Calu3 (cell line): Measurements from ENCODE around the gene POLG2. TPM values are rescaled to one million over a fixed set of nuclear protein-coding genes. Genes with fewer than 3 reads are reported as not detected.

Experiments
- BruUV-seq: library from RNA; stranded (reverse); fragments of 400-500 nt; replicated peaks from 2 replicates; lab custom pipeline; 2021; lab: Mats Ljungman, UMichigan
- CTCF ChIA-PET: fragments of 300-600 bp; sonication (Branson Sonifier 250); formaldehyde crosslinking; loops from one replicate; lab custom pipeline; 2022; ENCODE audit warnings: antibody characterized with exemption; lab: Charles Lee
- DNase-seq: peaks from one replicate; pipeline ENCODE4 v3.0.0; 2022
- H3K27ac Mint-ChIP-seq: one replicate; pipeline ENCODE4 v1.8.0; 2022; ENCODE audit warnings: mixed read lengths; ENCODE audit not compliant: unreplicated experiment
- H3K27me3 Mint-ChIP-seq: one replicate; pipeline ENCODE4 v1.8.0; 2022; ENCODE audit warnings: mixed read lengths; ENCODE audit not compliant: unreplicated experiment
- H3K36me3 Mint-ChIP-seq: one replicate; pipeline ENCODE4 v1.8.0; 2022; ENCODE audit warnings: mild to moderate bottlenecking, moderate library complexity, mixed read lengths; ENCODE audit not compliant: insufficient read depth, unreplicated experiment
- H3K4me1 Mint-ChIP-seq: one replicate; pipeline ENCODE4 v1.8.0; 2022; ENCODE audit warnings: mild to moderate bottlenecking, low read depth, mixed read lengths; ENCODE audit not compliant: unreplicated experiment
- H3K4me3 Mint-ChIP-seq: one replicate; pipeline ENCODE4 v1.8.0; 2022; ENCODE audit warnings: mild to moderate bottlenecking, low read depth, moderate library complexity, mixed read lengths; ENCODE audit not compliant: unreplicated experiment
- H3K9me3 Mint-ChIP-seq: one replicate; pipeline ENCODE4 v1.8.0; 2022; ENCODE audit warnings: low read depth, mixed read lengths; ENCODE audit not compliant: unreplicated experiment
- CTCF ChIP-seq: fragments of 200-600 bp; IDR thresholded peaks from one replicate; pipeline ENCODE4 v1.8.0; 2022; ENCODE audit warnings: antibody characterized with exemption; ENCODE audit not compliant: unreplicated experiment
- intact Hi-C: fragments of 100-400 bp; cut with micrococcal nuclease; formaldehyde crosslinking; loops from one replicate; pipeline ENCODE4 v1.10.0; 2022; ENCODE audit not compliant: unreplicated experiment
- total RNA-seq: library from RNA; stranded (reverse); gene quantifications from 2 replicates; pipeline ENCODE4 v1.2.3, GENCODE V29; 2022

Gene POLG2
- total RNA-seq, 1 experiment from 2014 or later: 29.8 TPM

GRCh38 chr17:64537488-64537887, 40.6 kb upstream of the POLG2 start:
- intact Hi-C loops: no loop called here
- H3K36me3 Mint-ChIP-seq: peaks cover 44% of the 10 kb centered on the region
- no peaks in the 10 kb centered on the region for H3K4me1 Mint-ChIP-seq
- no peak for DNase-seq
- H3K9me3 Mint-ChIP-seq: no peaks in the 10 kb centered on the region
- no TSS peak for BruUV-seq
- no peaks in the 10 kb centered on the region for H3K27me3 Mint-ChIP-seq
- no peak for TF ChIP-seq CTCF
- no peak overlapping the region for H3K4me3 Mint-ChIP-seq
- CTCF ChIA-PET: no interaction called here
- H3K27ac Mint-ChIP-seq: no peak overlapping the region

GRCh38 chr17:64536913-64537312, 40.1 kb upstream of the POLG2 start:
- H3K27me3 Mint-ChIP-seq: no peaks in the 10 kb centered on the region
- no peak for DNase-seq
- no peaks in the 10 kb centered on the region for H3K9me3 Mint-ChIP-seq
- CTCF ChIA-PET: no interaction called here
- peaks cover 47% of the 10 kb centered on the region for H3K36me3 Mint-ChIP-seq
- H3K4me1 Mint-ChIP-seq: no peaks in the 10 kb centered on the region
- no peak overlapping the region for H3K4me3 Mint-ChIP-seq
- no TSS peak for BruUV-seq
- no peak overlapping the region for H3K27ac Mint-ChIP-seq
- TF ChIP-seq CTCF: no peak
- intact Hi-C loops: no loop called here

- BruUV-seq: no TSS peak
- CTCF ChIA-PET: no interaction called here
- no peak for DNase-seq
- no peak overlapping the region for H3K27ac Mint-ChIP-seq
- no peaks in the 10 kb centered on the region for H3K4me1 Mint-ChIP-seq
- H3K27me3 Mint-ChIP-seq: no peaks in the 10 kb centered on the region
- peaks cover 59% of the 10 kb centered on the region for H3K36me3 Mint-ChIP-seq
- TF ChIP-seq CTCF: no peak
- H3K4me3 Mint-ChIP-seq: no peak overlapping the region
- intact Hi-C loops: no loop called here
- H3K9me3 Mint-ChIP-seq: no peaks in the 10 kb centered on the region
Measured at GRCh38 chr17:64535357-64535756, 38.5 kb upstream of the POLG2 start.

- H3K27me3 Mint-ChIP-seq: no peaks in the 10 kb centered on the region
- TF ChIP-seq CTCF: no peak
- no peaks in the 10 kb centered on the region for H3K4me1 Mint-ChIP-seq
- CTCF ChIA-PET: no interaction called here
- intact Hi-C loops: no loop called here
- no peak overlapping the region for H3K27ac Mint-ChIP-seq
- H3K36me3 Mint-ChIP-seq: peaks cover 70% of the 10 kb centered on the region
- no peaks in the 10 kb centered on the region for H3K9me3 Mint-ChIP-seq
- no TSS peak for BruUV-seq
- DNase-seq: peak; percentile 11
- H3K4me3 Mint-ChIP-seq: no peak overlapping the region
Measured at GRCh38 chr17:64534187-64534586, 37.3 kb upstream of the POLG2 start.
